Natural killer cell (primary cell): ENCODE data around the gene EXTL1. TPM values are rescaled to one million over a fixed set of nuclear protein-coding genes. Genes with fewer than 3 reads are reported as not detected.

Experiments
- ATAC-seq, 3 donors: fragments of 150-1000 bp in 2 of 3; fragments of 200-7000 bp in 1 of 3; cut with Tn5 transposase; 1 replicate in 1 of 3; 2 replicates in 2 of 3; pipeline ENCODE4 v1.10.0; 2021; ENCODE audit warnings: mild to moderate bottlenecking in 2 of 3, moderate library complexity in 2 of 3
- DNase-seq, 2 donors: peaks; one replicate each; pipeline versions ENCODE4 v3.0.0 to v3.0.0-alpha.2; 2013 to 2021; ENCODE audit warnings: mixed read lengths in 1 of 2
- H3K27ac ChIP-seq: one replicate; pipeline ENCODE4 v1.5.1; 2013; ENCODE audit warnings: mild to moderate bottlenecking, low read length
- H3K27me3 ChIP-seq: one replicate; pipeline ENCODE4 v1.6.1; 2013; ENCODE audit warnings: low read length; ENCODE audit not compliant: control insufficient read depth, insufficient read depth
- H3K36me3 ChIP-seq: one replicate; pipeline ENCODE4 v1.6.1; 2013; ENCODE audit warnings: low read length; ENCODE audit not compliant: control insufficient read depth, insufficient read depth
- H3K4me1 ChIP-seq: one replicate; pipeline ENCODE4 v1.6.1; 2013; ENCODE audit warnings: low read length; ENCODE audit not compliant: control insufficient read depth, insufficient read depth
- H3K4me3 ChIP-seq: one replicate; pipeline ENCODE4 v1.5.1; 2013; ENCODE audit warnings: low read length
- H3K9me3 ChIP-seq: one replicate; pipeline ENCODE4 v1.6.1; 2013; ENCODE audit warnings: low read length; ENCODE audit not compliant: control insufficient read depth, insufficient read depth
- H3K27ac Mint-ChIP-seq, 2 donors: one replicate each; pipeline ENCODE4 v1.8.0; 2022; ENCODE audit warnings: mild to moderate bottlenecking in 2 of 2, mixed read lengths in 2 of 2, moderate library complexity in 1 of 2
- H3K27me3 Mint-ChIP-seq, 2 donors: one replicate each; pipeline ENCODE4 v1.8.0; 2022; ENCODE audit warnings: low read depth in 2 of 2, mixed read lengths in 2 of 2
- H3K36me3 Mint-ChIP-seq: one replicate; pipeline ENCODE4 v1.8.0; 2022; ENCODE audit warnings: mixed read lengths
- H3K4me1 Mint-ChIP-seq, 2 donors: one replicate each; pipeline ENCODE4 v1.8.0; 2022; ENCODE audit warnings: mixed read lengths in 2 of 2
- H3K4me3 Mint-ChIP-seq: one replicate; pipeline ENCODE4 v1.8.0; 2022; ENCODE audit warnings: mild to moderate bottlenecking, moderate library complexity, mixed read lengths
- H3K9me3 Mint-ChIP-seq, 2 donors: one replicate each; pipeline ENCODE4 v1.8.0; 2022; ENCODE audit warnings: mixed read lengths in 2 of 2
- CTCF ChIP-seq: fragments of 200-600 bp; IDR thresholded peaks from one replicate; pipeline ENCODE4 v1.8.0; 2022; ENCODE audit warnings: antibody characterized with exemption
- WGBS: methylation state at CpG from one replicate; pipeline ENCODE4 v1.1.7; 2013; ENCODE audit warnings: missing lambda C conversion rate; ENCODE audit not compliant: insufficient coverage; 5-methylcytosine and 5-hydroxymethylcytosine counted together
- intact Hi-C: fragments of 100-400 bp; cut with micrococcal nuclease; formaldehyde crosslinking; loops from one replicate; pipeline ENCODE4 v1.14.2; 2022
- total RNA-seq, 4 donors: library from RNA; stranded (reverse); fragments of 120-200 nt in 1 of 4; gene quantifications; one replicate each; pipeline versions ENCODE4 v1.2.3 to v1.2.4, GENCODE V29; 2013 to 2022

Gene EXTL1
- total RNA-seq, 3 donors from 2014 or later (not counting 1 experiment from before 2014, with no cell fraction given), result not detected

DNA sequence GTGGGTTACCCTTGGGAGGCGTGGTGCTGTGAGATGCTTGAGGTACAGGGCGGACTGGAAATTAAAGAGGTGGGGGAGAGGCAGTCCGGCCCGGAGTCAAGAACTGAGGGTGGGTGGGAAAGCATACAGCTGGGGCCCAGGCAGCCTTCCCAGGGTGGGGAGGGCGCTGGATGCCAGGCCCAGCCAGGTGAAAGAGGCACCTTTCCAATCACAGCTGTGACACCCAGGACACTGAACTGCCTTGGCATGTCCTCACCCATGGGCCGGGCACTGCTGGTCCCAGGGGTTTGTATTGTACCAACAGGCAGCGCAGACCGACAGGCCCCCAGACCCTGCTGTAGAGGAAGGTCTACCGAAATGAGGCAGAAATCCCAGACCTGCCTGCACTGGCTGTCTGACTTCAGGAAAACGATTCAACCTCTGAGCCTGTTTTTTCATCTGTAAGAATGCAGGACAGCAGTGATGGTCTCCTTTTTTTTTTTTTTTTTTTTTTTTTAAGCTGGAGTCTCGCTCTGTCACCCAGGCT, 15.2 kb downstream of the EXTL1 start:
- H3K36me3 Mint-ChIP-seq, result no peaks in the 10 kb centered on the region
- H3K4me3 Mint-ChIP-seq, result no peak overlapping the region
- Histone ChIP-seq H3K4me3 (no peak overlapping the region), H3K36me3 (no peaks in the 10 kb centered on the region), H3K9me3 (no peaks in the 10 kb centered on the region), H3K27me3 (peaks cover 8% of the 10 kb centered on the region), H3K4me1 (peaks cover 19% of the 10 kb centered on the region), H3K27ac (no peak overlapping the region)
- H3K27ac Mint-ChIP-seq, result no peak overlapping the region
- H3K4me1 Mint-ChIP-seq, result peaks cover 9 to 20% of the 10 kb centered on the region in 2 donors
- WGBS, result 81% methylated on average over 10 of the region's 11 CpGs
- no peak for TF ChIP-seq CTCF
- no peak for DNase-seq
- intact Hi-C loops, result loop anchor here (5.0 kb wide), 1 partner anchor 110 kb away; no protein-coding TSS in a partner anchor
- H3K9me3 Mint-ChIP-seq, result no peaks in the 10 kb centered on the region
- H3K27me3 Mint-ChIP-seq, result peaks cover 0 to 7% of the 10 kb centered on the region in 2 donors
- no peak for ATAC-seq

- Histone ChIP-seq H3K36me3 (no peaks in the 10 kb centered on the region), H3K4me3 (no peak overlapping the region), H3K27me3 (peaks cover 8% of the 10 kb centered on the region), H3K4me1 (peaks cover 19% of the 10 kb centered on the region), H3K9me3 (no peaks in the 10 kb centered on the region), H3K27ac (no peak overlapping the region)
- Mint-ChIP-seq H3K36me3 (no peaks in the 10 kb centered on the region), H3K4me3 (no peak overlapping the region), H3K9me3 (no peaks in the 10 kb centered on the region), H3K4me1 (peaks cover 9 to 20% of the 10 kb centered on the region in 2 donors), H3K27ac (no peak overlapping the region), H3K27me3 (peaks cover 0 to 6% of the 10 kb centered on the region in 2 donors)
- no peak for DNase-seq
- no peak for TF ChIP-seq CTCF
- intact Hi-C loops, result loop anchor here (5.0 kb wide), 1 partner anchor 109 kb away; no protein-coding TSS in a partner anchor
- 81% methylated on average over 6 of the region's 6 CpGs for WGBS
- no peak for ATAC-seq
Measured at GRCh38 chr1:26037904-26038303, 16.3 kb downstream of the EXTL1 start.

- H3K9me3 Mint-ChIP-seq, result no peaks in the 10 kb centered on the region
- H3K4me3 Mint-ChIP-seq, result no peak overlapping the region
- H3K36me3 Mint-ChIP-seq, result no peaks in the 10 kb centered on the region
- no peak overlapping the region for H3K27ac Mint-ChIP-seq
- Histone ChIP-seq H3K27me3 (peaks cover 8% of the 10 kb centered on the region), H3K36me3 (no peaks in the 10 kb centered on the region), H3K4me3 (no peak overlapping the region), H3K4me1 (peaks cover 19% of the 10 kb centered on the region), H3K9me3 (no peaks in the 10 kb centered on the region), H3K27ac (no peak overlapping the region)
- peaks cover 9 to 20% of the 10 kb centered on the region in 2 donors for H3K4me1 Mint-ChIP-seq
- peaks cover 0 to 6% of the 10 kb centered on the region in 2 donors for H3K27me3 Mint-ChIP-seq
- DNase-seq (no peak), ATAC-seq (no peak)
- 90% methylated on average over 6 of the region's 6 CpGs for WGBS
- intact Hi-C loops, result loop anchor here (5.0 kb wide), 1 partner anchor 109 kb away; no protein-coding TSS in a partner anchor
- TF ChIP-seq CTCF, result no peak
Measured at GRCh38 chr1:26038477-26038876, 16.9 kb downstream of the EXTL1 start.

DNA sequence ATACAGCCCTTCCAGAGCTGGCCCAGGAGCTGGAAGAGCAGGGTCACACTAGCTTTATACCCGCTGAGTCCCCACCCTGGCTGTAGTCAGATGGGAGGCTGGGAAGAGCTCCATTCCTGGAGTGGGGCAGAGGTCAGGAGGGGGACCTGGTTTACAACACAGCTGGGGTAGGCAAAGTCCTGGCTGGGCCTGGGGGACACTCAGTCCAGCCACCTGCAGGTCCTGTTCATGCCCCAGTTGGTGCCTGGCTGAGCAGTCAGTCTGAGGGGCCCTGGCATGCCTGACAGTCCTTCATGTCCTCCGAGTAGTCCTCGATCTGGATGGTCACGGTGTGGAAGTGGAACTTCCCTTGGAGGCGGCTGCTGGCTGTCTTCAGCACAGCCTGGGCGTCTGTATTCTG, 17.3 kb downstream of the EXTL1 start:
- Mint-ChIP-seq H3K4me1 (peaks cover 9 to 20% of the 10 kb centered on the region in 2 donors), H3K36me3 (no peaks in the 10 kb centered on the region), H3K9me3 (no peaks in the 10 kb centered on the region), H3K4me3 (no peak overlapping the region), H3K27ac (no peak overlapping the region), H3K27me3 (peaks cover 4 to 7% of the 10 kb centered on the region in 2 donors)
- Histone ChIP-seq H3K27me3 (peaks cover 10% of the 10 kb centered on the region), H3K27ac (no peak overlapping the region), H3K4me1 (peaks cover 19% of the 10 kb centered on the region), H3K9me3 (no peaks in the 10 kb centered on the region), H3K36me3 (no peaks in the 10 kb centered on the region), H3K4me3 (no peak overlapping the region)
- DNase-seq (no peak), ATAC-seq (no peak)
- no peak for TF ChIP-seq CTCF
- 77% methylated on average over 6 of the region's 6 CpGs for WGBS
- intact Hi-C loops, result loop anchor here (5.0 kb wide), 1 partner anchor 108 kb away; no protein-coding TSS in a partner anchor
